ENCODE data around the gene PPP2R2C. TPM values are rescaled to one million over a fixed set of nuclear protein-coding genes. Genes with fewer than 3 reads are reported as not detected.

The PPP2R2C gene
- total RNA-seq, 1 donor: under 0.01 TPM

DNA sequence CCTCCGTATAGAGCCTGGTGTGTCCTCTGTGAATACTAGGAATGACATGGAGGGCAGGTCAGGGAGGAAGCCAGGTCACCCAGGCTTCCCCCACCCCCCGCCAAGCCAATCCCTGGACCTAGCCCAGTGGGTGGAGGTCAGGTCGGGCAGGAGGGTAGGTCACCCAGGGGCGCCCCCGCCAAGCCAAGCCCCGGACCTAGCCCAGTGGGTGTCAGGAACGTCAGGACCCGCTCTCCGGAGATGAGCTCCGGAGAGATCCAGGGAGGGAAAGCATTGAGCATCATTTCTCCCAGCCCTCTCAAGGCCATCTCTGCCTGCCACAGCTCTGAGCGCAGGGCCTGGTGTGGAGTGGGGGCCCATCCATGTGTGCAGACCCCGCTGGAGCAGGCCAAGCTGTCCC is 154.2 kb downstream of the PPP2R2C start:
- Histone ChIP-seq H4K20me1 (ENCODE audit: insufficient read depth, low read length) (no peaks in the 10 kb centered on the region), H3K4me3 (ENCODE audit: insufficient read depth, low read length) (no peak overlapping the region), H3K36me3 (ENCODE audit: insufficient read depth, low read length) (no peaks in the 10 kb centered on the region), H3K27me3 (ENCODE audit: insufficient read depth, low read length) (peaks cover 17% of the 10 kb centered on the region), H3K4me1 (ENCODE audit: insufficient read depth, low read length) (peaks cover 4% of the 10 kb centered on the region), H3K9me3 (ENCODE audit: low read depth, low read length) (peaks cover 3% of the 10 kb centered on the region), H3K27ac (ENCODE audit: low read depth, low read length) (no peak overlapping the region), H2AFZ (ENCODE audit: low read length) (no peak overlapping the region), H3K79me2 (ENCODE audit: insufficient read depth, low read length) (no peaks in the 10 kb centered on the region), H3K4me2 (ENCODE audit: insufficient read depth, low read length) (no peak overlapping the region)
- no peak for DNase-seq (ENCODE audit: insufficient read length, low spot score, missing footprints)
- TF ChIP-seq, protein P1, sequence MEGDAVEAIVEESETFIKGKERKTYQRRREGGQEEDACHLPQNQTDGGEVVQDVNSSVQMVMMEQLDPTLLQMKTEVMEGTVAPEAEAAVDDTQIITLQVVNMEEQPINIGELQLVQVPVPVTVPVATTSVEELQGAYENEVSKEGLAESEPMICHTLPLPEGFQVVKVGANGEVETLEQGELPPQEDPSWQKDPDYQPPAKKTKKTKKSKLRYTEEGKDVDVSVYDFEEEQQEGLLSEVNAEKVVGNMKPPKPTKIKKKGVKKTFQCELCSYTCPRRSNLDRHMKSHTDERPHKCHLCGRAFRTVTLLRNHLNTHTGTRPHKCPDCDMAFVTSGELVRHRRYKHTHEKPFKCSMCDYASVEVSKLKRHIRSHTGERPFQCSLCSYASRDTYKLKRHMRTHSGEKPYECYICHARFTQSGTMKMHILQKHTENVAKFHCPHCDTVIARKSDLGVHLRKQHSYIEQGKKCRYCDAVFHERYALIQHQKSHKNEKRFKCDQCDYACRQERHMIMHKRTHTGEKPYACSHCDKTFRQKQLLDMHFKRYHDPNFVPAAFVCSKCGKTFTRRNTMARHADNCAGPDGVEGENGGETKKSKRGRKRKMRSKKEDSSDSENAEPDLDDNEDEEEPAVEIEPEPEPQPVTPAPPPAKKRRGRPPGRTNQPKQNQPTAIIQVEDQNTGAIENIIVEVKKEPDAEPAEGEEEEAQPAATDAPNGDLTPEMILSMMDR (IDR thresholded peaks at IDR 0.05; ENCODE audit: extremely low read depth, low read depth, low read length): no peak

DNA sequence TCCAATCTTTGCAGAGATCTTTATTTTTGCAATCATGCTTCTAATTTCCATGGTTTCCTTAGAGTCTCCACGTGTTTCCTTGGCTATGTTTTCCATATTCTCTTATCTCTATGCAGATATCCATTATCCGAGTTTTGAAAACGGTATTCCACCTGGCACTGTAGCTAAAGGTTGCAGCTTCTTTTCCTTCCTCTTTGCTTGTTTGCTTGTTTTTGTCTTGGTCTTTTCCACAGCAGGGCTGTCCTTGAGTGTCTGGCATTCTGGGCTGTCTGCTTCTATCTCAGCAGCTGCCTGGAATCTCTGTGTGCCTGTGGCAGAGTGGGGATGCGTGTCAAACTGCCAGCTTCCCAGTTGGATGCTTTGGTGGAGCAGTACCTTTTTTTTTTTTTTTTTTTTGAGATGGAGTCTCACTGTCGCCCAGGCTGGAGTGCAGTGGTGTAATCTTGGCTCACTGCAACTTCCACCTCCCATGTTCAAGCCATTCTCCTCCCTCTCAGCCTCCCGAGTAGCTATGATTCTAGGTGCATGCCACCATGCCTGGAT is 155.9 kb downstream of the PPP2R2C start:
- H3K4me1 ChIP-seq (ENCODE audit: insufficient read depth, low read length): peaks cover 4% of the 10 kb centered on the region
- H3K27me3 ChIP-seq (ENCODE audit: insufficient read depth, low read length): peaks cover 17% of the 10 kb centered on the region
- H3K4me2 ChIP-seq (ENCODE audit: insufficient read depth, low read length): no peak overlapping the region
- DNase-seq (ENCODE audit: insufficient read length, low spot score, missing footprints): no peak
- H2AFZ ChIP-seq (ENCODE audit: low read length): no peak overlapping the region
- peaks cover 3% of the 10 kb centered on the region for H3K9me3 ChIP-seq (ENCODE audit: low read depth, low read length)
- no peaks in the 10 kb centered on the region for H3K36me3 ChIP-seq (ENCODE audit: insufficient read depth, low read length)
- no peaks in the 10 kb centered on the region for H3K79me2 ChIP-seq (ENCODE audit: insufficient read depth, low read length)
- H3K4me3 ChIP-seq (ENCODE audit: insufficient read depth, low read length): no peak overlapping the region
- TF ChIP-seq, protein P1 (IDR thresholded peaks at IDR 0.05; ENCODE audit: extremely low read depth, low read depth, low read length): no peak
- H4K20me1 ChIP-seq (ENCODE audit: insufficient read depth, low read length): no peaks in the 10 kb centered on the region
- H3K27ac ChIP-seq (ENCODE audit: low read depth, low read length): no peak overlapping the region

DNA sequence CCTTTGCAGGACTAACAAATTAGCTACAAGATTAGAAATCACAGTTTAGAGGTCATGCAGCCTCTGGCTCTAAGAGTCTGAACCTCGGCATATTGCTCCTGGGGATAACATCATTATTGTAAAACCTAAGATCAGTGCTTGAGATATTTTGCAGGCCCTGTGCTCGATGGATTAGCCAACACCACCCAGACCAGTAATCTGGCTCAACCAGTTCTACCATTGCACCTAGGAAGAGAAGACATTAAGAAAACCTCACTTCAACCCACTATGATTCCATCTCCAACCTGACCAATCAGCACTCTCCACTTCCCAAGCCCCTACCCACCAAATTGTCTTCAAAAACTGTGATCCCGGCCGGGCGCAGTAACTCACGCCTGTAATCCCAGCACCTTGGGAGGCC is 159.2 kb downstream of the PPP2R2C start:
- H4K20me1 ChIP-seq (ENCODE audit: insufficient read depth, low read length): no peaks in the 10 kb centered on the region
- no peak for DNase-seq (ENCODE audit: insufficient read length, low spot score, missing footprints)
- TF ChIP-seq, protein P1 (IDR thresholded peaks at IDR 0.05; ENCODE audit: extremely low read depth, low read depth, low read length): no peak

DNA sequence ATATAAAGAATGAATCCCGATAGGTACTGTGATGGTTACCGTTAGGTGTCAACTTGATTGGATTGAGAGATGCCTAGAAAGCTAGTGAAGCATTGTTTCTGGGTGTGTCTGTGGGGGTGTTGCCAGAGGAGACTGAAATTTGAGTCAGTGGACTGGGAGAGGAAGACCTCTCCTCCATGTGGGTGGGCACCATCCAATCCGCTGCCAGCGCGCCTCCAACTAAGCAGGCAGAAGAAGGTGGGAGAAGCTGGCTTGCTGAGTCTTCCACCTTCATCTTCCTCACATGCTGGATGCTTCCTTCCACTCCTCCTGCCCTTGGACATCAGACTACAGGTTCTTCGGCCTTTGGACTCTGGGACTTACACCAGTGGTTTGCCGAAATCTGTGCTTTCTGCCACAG is 162.6 kb downstream of the PPP2R2C start:
- no peaks in the 10 kb centered on the region for H4K20me1 ChIP-seq (ENCODE audit: insufficient read depth, low read length)
- no peaks in the 10 kb centered on the region for H3K79me2 ChIP-seq (ENCODE audit: insufficient read depth, low read length)
- H3K4me1 ChIP-seq (ENCODE audit: insufficient read depth, low read length): no peaks in the 10 kb centered on the region
- DNase-seq (ENCODE audit: insufficient read length, low spot score, missing footprints): no peak
- no peak overlapping the region for H3K4me3 ChIP-seq (ENCODE audit: insufficient read depth, low read length)
- H3K27me3 ChIP-seq (ENCODE audit: insufficient read depth, low read length): peaks cover 48% of the 10 kb centered on the region
- H3K9me3 ChIP-seq (ENCODE audit: low read depth, low read length): no peaks in the 10 kb centered on the region
- no peaks in the 10 kb centered on the region for H3K36me3 ChIP-seq (ENCODE audit: insufficient read depth, low read length)
- H2AFZ ChIP-seq (ENCODE audit: low read length): no peak overlapping the region
- H3K27ac ChIP-seq (ENCODE audit: low read depth, low read length): no peak overlapping the region
- TF ChIP-seq, protein P1 (IDR thresholded peaks at IDR 0.05; ENCODE audit: extremely low read depth, low read depth, low read length): no peak
- H3K4me2 ChIP-seq (ENCODE audit: insufficient read depth, low read length): no peak overlapping the region

More for the DNA sequence above, 159.2 kb downstream of the PPP2R2C start:
- H3K4me2 ChIP-seq (ENCODE audit: insufficient read depth, low read length): no peak overlapping the region
- H3K9me3 ChIP-seq (ENCODE audit: low read depth, low read length): no peaks in the 10 kb centered on the region
- H3K36me3 ChIP-seq (ENCODE audit: insufficient read depth, low read length): no peaks in the 10 kb centered on the region
- no peaks in the 10 kb centered on the region for H3K79me2 ChIP-seq (ENCODE audit: insufficient read depth, low read length)
- H3K4me3 ChIP-seq (ENCODE audit: insufficient read depth, low read length): no peak overlapping the region
- H3K27ac ChIP-seq (ENCODE audit: low read depth, low read length): no peak overlapping the region
- H3K4me1 ChIP-seq (ENCODE audit: insufficient read depth, low read length): peaks cover 4% of the 10 kb centered on the region
- peaks cover 39% of the 10 kb centered on the region for H3K27me3 ChIP-seq (ENCODE audit: insufficient read depth, low read length)
- H2AFZ ChIP-seq (ENCODE audit: low read length): no peak overlapping the region

All from osteoblast (primary cell).